Measurements from ENCODE around the gene SLC39A11.
"Not testable (repeated sequence)": the region's sequence is repeated elsewhere in the genome, so short reads cannot be mapped to it uniquely, and the experiment has no call there.

The SLC39A11 gene

GRCh38 chr17:73111386-73111785, 18.9 kb upstream of the SLC39A11 start:
- DNase-seq (ENCODE audit: low read depth in 4 of 4, low spot score in 1 of 4): no peak

GRCh38 chr17:73107191-73107590, 14.7 kb upstream of the SLC39A11 start:
- no peak for DNase-seq (ENCODE audit: low read depth in 4 of 4, low spot score in 1 of 4)

- no peak for DNase-seq (ENCODE audit: low read depth in 4 of 4, low spot score in 1 of 4)
These were observed 12.9 kb upstream of the SLC39A11 start for GRCh38 chr17:73105431-73105830.

- no peak for DNase-seq (ENCODE audit: low read depth in 4 of 4, low spot score in 1 of 4)
These were observed 12.0 kb upstream of the SLC39A11 start for GRCh38 chr17:73104450-73104849.

- no peak for DNase-seq (ENCODE audit: low read depth in 4 of 4, low spot score in 1 of 4)
These were observed 11.3 kb upstream of the SLC39A11 start for GRCh38 chr17:73103641-73104335.

GRCh38 chr17:73101031-73101430, 8.5 kb upstream of the SLC39A11 start:
- DNase-seq (ENCODE audit: low read depth in 4 of 4, low spot score in 1 of 4): no peak

GRCh38 chr17:73100363-73100762, 7.9 kb upstream of the SLC39A11 start:
- DNase-seq (ENCODE audit: low read depth in 4 of 4, low spot score in 1 of 4): no peak

- DNase-seq (ENCODE audit: low read depth in 4 of 4, low spot score in 1 of 4): no peak
These were observed 7.0 kb upstream of the SLC39A11 start for GRCh38 chr17:73099511-73099910.

- no peak for DNase-seq (ENCODE audit: low read depth in 4 of 4, low spot score in 1 of 4)
These were observed 6.4 kb upstream of the SLC39A11 start for GRCh38 chr17:73098919-73099318.

- not testable (repeated sequence) for DNase-seq (ENCODE audit: low read depth in 4 of 4, low spot score in 1 of 4)
These were observed 5.7 kb upstream of the SLC39A11 start for GRCh38 chr17:73097973-73098765.

GRCh38 chr17:73096866-73097265, 4.4 kb upstream of the SLC39A11 start:
- no peak for DNase-seq (ENCODE audit: low read depth in 4 of 4, low spot score in 1 of 4)

GRCh38 chr17:73096211-73096610, 3.7 kb upstream of the SLC39A11 start:
- DNase-seq (ENCODE audit: low read depth in 4 of 4, low spot score in 1 of 4): no peak

- DNase-seq (ENCODE audit: low read depth in 4 of 4, low spot score in 1 of 4): no peak
These were observed 798 bp upstream of the SLC39A11 start for GRCh38 chr17:73093286-73093685.

GRCh38 chr17:73091770-73092522, 542 bp downstream of the SLC39A11 start:
- DNase-seq (ENCODE audit: low read depth in 4 of 4, low spot score in 1 of 4): no peak

GRCh38 chr17:73091410-73091769, 1.1 kb downstream of the SLC39A11 start:
- no peak for DNase-seq (ENCODE audit: low read depth in 4 of 4, low spot score in 1 of 4)

GRCh38 chr17:73090396-73091202, 1.9 kb downstream of the SLC39A11 start:
- DNase-seq (ENCODE audit: low read depth in 4 of 4, low spot score in 1 of 4): no peak

GRCh38 chr17:73089322-73090317, 2.9 kb downstream of the SLC39A11 start:
- no peak for DNase-seq (ENCODE audit: low read depth in 4 of 4, low spot score in 1 of 4)

GRCh38 chr17:73088561-73088960, 3.9 kb downstream of the SLC39A11 start:
- no peak for DNase-seq (ENCODE audit: low read depth in 4 of 4, low spot score in 1 of 4)

- DNase-seq (ENCODE audit: low read depth in 4 of 4, low spot score in 1 of 4): no peak
These were observed 9.1 kb downstream of the SLC39A11 start for GRCh38 chr17:73083432-73083831.

GRCh38 chr17:73074566-73074965, 17.9 kb downstream of the SLC39A11 start:
- DNase-seq (ENCODE audit: low read depth in 4 of 4, low spot score in 1 of 4): no peak

Data from stimulated activated CD4-positive, alpha-beta T cell treated with anti-CD3 and anti-CD28 coated beads, Interleukin-1b, Interleukin-23, amount 100 ng/mL, for 24 hours (primary cell).